DMS114 treated with DMSO at 0.1 percent for 48 hours (cell line): ENCODE results near the gene SNRPD2.
"Not testable (repeated sequence)": the region's sequence is repeated elsewhere in the genome, so short reads cannot be mapped to it uniquely, and the experiment has no call there.

Experiments used
- DNase-seq: peaks from one replicate; lab custom pipeline; 2025; ENCODE audit not compliant: unreplicated experiment; lab: John Stamatoyannopoulos, UW

The SNRPD2 gene

GRCh38 chr19:45705115-45705514 lies 13.4 kb upstream of the SNRPD2 start:
- DNase-seq: no peak

GRCh38 chr19:45701676-45702075 lies 9.9 kb upstream of the SNRPD2 start:
- no peak for DNase-seq

GRCh38 chr19:45693106-45693788 lies 1.5 kb upstream of the SNRPD2 start:
- DNase-seq: no peak

- peak; percentile 96 for DNase-seq
Measured at GRCh38 chr19:45692187-45693105, 693 bp upstream of the SNRPD2 start, which contains the start of gene QPCTL. QPCTL (plus strand) TSS chr19:45692666; CDS start chr19:45692704, 38 bp downstream.

GRCh38 chr19:45687599-45687998 lies 4.2 kb downstream of the SNRPD2 start:
- no peak for DNase-seq

GRCh38 chr19:45685045-45685444 lies 6.7 kb downstream of the SNRPD2 start:
- DNase-seq: not testable (repeated sequence)

GRCh38 chr19:45682908-45683307 lies 8.8 kb downstream of the SNRPD2 start:
- no peak for DNase-seq

GRCh38 chr19:45682117-45682516 lies 9.6 kb downstream of the SNRPD2 start:
- DNase-seq: no peak

- DNase-seq: peak; percentile 49
Measured at GRCh38 chr19:45681391-45682015, 10.2 kb downstream of the SNRPD2 start.

GRCh38 chr19:45677351-45678230 lies 14.2 kb downstream of the SNRPD2 start:
- peak; percentile 43 for DNase-seq

GRCh38 chr19:45676851-45677263 lies 14.9 kb downstream of the SNRPD2 start:
- DNase-seq: no peak

GRCh38 chr19:45674946-45675345 lies 16.8 kb downstream of the SNRPD2 start:
- DNase-seq: no peak

- peak; percentile 37 for DNase-seq
Measured at GRCh38 chr19:45670670-45671453, 20.9 kb downstream of the SNRPD2 start.

GRCh38 chr19:45668342-45668871 lies 23.3 kb downstream of the SNRPD2 start:
- DNase-seq: no peak

- DNase-seq: no peak
Measured at GRCh38 chr19:45667620-45668341, 24.0 kb downstream of the SNRPD2 start, which contains the start of gene GIPR. GIPR (plus strand) TSS chr19:45668221; CDS start chr19:45669521, 1,300 bp downstream.

GRCh38 chr19:45664575-45664974 lies 27.2 kb downstream of the SNRPD2 start:
- DNase-seq: no peak

GRCh38 chr19:45663800-45664199 lies 28.0 kb downstream of the SNRPD2 start:
- DNase-seq: no peak

GRCh38 chr19:45660636-45661035 lies 31.1 kb downstream of the SNRPD2 start:
- no peak for DNase-seq
